Right lobe of liver (tissue), 4 donors: ENCODE data around the gene DIPK1B.

Source experiments
- POLR2A ChIP-seq: fragments of 450-650 bp; IDR thresholded peaks from one replicate; pipeline ENCODE4 v1.6.1; 2017; ENCODE audit warnings: antibody characterized with exemption, mild to moderate bottlenecking
- TF ChIP-seq, protein P1 (sequence below), 4 donors: fragments of 200-600 bp in 3 of 4; fragments of 450-650 bp in 1 of 4; IDR thresholded peaks; one replicate each; pipeline versions ENCODE4 v1.5.1 to v1.8.0; 2016 to 2022; ENCODE audit warnings: antibody characterized with exemption in 4 of 4, mild to moderate bottlenecking in 2 of 4
- donor health status: DM: no; HTN: no; CAD: no.
- donor health status: DM: no; HTN: no; CAD: no.
- donor health status: DM: no; HTN: yes; CAD: no.

- TF ChIP-seq, protein P1, sequence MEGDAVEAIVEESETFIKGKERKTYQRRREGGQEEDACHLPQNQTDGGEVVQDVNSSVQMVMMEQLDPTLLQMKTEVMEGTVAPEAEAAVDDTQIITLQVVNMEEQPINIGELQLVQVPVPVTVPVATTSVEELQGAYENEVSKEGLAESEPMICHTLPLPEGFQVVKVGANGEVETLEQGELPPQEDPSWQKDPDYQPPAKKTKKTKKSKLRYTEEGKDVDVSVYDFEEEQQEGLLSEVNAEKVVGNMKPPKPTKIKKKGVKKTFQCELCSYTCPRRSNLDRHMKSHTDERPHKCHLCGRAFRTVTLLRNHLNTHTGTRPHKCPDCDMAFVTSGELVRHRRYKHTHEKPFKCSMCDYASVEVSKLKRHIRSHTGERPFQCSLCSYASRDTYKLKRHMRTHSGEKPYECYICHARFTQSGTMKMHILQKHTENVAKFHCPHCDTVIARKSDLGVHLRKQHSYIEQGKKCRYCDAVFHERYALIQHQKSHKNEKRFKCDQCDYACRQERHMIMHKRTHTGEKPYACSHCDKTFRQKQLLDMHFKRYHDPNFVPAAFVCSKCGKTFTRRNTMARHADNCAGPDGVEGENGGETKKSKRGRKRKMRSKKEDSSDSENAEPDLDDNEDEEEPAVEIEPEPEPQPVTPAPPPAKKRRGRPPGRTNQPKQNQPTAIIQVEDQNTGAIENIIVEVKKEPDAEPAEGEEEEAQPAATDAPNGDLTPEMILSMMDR (IDR thresholded peaks at IDR 0.05) = no peak
- no peak for TF ChIP-seq POLR2A
Observed at GRCh38 chr9:136751244-136751643, 38.9 kb downstream of the DIPK1B start.
